Activated CD4-positive, alpha-beta T cell treated with anti-CD3 and anti-CD28 coated beads, Interleukin-2, amount 50 U/mL, for 1 hour (primary cell): ENCODE results near the gene ZNF236.

Experiments used
- DNase-seq: peaks from one replicate; pipeline ENCODE4 v3.0.0-alpha.2; 2020

Gene ZNF236

DNA sequence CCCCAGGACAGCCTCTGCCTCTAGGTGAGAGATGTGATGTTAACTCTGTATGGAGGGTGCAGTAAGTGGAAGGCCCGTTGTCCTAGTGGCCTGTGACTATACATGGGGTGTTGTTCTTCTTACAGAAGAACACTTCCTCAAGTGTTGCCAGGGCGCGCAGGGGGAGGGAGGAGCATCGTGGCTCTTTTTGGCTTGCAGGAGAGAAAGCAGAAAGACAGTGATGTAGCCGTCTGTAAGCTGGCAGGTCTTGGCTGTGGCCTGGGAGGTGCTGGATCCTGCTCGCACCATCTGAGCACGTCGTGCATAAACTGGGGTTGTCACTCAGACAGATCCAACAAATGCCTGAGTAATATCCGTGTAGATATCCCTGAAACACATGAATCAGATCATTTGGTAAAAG, 44.3 kb downstream of the ZNF236 start:
- no peak for DNase-seq

DNA sequence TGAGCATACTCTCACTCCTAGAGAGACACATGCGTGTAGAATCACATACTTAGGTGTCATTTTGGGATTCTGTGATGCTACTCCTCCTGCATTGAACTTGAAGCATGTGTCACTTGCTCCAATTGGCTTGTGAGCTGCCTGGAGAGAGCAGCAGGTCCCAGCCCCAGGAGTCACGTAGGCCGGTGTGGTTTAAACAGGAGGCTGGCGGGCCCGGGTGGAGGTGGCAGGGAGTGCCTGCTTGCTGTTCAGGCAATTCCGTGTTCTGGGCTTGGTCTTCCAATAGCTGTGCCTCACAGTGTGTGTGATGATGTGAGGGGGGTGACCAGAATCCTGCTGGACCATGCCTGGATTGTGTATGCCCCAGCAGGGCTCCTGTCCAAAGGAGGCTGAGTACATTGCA, 51.0 kb downstream of the ZNF236 start:
- DNase-seq, result no peak

DNA sequence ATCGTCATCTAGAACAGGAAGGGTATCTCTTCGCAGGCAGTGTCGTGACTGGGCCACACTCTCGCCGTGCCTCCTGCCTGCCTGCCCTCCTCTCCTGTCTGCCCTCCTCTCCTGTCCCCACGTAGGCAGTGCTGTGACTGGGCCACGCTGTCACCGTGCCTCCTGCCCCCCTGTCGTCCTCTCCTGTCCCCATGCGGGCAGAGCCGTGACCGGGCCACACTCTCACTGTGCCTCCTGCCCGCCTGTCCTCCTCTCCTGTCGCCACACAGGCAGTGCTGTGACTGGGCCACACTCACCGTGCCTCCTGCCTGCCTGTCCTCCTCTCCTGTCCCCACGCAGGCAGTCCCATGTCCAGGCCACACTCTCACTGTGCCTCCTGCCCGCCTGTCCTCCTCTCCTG, 51.4 kb downstream of the ZNF236 start:
- DNase-seq, result no peak

DNA sequence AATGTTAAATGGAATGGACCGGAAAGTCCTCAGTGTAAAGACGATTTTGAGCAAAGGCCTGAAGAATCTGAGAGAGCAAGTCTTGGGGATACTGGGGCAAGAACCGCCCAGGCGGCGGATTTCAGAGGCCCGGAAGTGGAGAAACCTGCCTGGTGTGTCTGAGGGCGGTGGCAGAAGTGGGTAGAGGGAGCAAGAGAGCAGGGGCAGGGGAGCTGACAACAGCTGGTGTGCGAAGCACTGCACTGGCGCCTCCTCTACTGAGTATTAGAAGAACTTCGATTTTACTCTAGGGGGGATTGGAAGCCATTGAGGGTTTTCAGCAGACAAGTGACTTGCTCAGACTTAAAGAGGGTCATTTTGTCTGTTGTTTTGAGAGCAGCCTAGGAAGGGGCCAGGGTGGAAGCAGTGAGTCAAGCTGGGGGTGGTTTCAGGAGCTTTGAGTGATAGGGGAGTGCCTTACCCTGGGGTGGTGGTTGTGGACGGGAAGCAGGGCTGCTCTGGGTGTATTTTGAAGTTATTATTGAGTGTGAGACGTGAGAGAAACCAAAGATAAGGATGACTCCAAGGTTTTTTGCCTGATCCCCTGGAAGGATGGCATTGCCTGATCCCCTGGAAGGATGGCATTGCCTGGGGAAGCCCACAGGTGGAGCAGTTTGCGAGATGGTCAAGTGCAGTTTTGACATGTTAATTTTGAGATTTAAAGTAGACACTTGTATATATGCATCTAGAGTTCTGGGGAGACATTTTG, 52.5 kb downstream of the ZNF236 start:
- DNase-seq, result peak; percentile 27

DNA sequence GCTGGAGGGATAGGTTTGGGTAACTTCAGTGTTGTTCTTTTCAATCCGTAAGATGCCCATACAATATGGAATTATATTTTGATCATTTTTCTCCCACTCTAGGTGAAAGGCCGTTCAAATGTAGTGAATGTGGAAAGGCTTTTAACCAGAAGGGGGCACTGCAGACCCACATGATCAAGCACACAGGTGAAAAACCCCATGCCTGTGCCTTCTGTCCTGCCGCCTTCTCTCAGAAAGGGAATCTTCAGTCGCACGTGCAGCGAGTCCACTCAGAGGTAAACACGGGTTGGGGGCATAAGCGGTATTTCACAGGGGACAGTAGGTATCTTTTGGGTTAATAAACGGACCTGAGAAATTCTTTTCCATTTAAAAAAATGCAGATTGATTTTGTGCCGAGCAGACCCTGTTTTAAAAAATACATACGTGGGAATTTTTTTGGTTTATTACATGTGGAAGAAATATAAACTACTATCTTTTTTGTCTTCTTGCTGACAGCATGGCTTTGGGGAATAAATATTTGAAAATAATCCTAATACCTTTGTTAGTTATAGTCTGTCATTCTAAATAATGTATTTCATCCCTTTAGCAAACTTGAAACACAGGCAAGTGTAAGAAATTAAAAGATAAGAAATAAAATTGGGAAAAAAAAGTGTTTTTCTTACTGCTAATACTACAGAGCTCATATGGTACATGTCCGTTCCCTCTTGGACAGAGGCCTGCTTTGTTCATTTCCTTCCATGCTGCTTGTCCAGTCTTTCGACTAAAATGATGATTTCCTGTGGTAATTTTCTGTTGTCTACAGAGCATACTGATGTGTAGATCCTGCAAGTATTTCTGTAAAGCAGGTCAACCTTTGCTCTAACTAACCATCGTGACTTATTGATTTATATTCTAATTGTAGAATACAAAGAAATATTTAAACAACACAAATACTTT, 53.3 kb downstream of the ZNF236 start:
- DNase-seq, result peak; percentile 35

DNA sequence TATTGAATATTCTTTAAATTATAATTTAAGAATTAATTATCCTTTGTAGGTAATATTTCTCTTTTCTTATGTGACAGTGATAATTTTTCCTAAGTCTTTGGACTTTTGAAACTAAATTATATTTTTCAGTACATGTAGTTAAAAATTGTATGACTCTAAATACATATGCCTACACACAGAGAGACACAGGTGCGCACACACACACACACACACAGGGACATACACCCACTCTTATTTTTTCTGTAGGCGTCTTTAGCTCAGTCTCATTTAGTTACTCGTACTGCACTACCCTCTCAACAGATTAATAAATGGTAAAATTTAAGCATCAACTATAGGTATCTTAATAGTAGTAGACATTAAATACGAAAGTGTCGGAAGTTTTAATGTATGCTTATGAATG, 56.1 kb downstream of the ZNF236 start:
- no peak for DNase-seq

DNA sequence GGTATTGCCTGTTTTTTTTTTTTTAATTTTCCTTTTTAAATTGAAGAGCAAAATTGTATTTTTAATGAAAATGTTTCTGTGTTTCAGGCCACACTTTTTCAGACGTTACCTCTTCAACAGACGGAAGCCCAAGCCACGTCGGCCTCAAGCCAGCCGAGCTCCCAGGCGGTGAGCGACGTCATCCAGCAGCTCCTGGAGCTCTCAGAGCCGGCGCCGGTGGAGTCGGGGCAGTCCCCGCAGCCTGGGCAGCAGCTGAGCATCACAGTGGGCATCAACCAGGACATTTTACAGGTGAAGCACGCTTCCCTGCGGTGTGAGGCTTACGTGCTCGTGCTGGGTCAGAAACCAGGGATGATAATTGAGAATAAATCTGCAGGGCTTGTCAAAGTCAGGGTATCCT, 57.7 kb downstream of the ZNF236 start:
- no peak for DNase-seq

DNA sequence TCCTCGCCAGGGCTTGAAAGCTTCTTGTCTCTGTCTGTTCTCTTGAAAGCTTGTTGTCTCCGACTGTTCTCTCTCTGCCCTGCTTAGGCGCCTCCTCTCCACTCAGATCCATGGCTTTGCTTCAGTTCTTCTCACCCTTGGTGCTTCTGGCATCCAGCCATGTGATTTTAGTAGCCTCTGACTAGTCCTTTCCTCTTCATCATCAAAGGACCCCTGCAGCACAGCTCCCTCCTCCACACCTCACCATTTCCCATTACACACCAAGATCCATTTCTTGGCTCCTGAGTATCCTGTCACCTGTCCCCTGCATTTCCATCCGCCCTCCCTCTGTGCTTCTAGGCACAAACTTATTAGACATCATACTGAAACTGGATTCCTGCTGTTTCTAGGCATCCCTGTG, 59.4 kb downstream of the ZNF236 start:
- no peak for DNase-seq

DNA sequence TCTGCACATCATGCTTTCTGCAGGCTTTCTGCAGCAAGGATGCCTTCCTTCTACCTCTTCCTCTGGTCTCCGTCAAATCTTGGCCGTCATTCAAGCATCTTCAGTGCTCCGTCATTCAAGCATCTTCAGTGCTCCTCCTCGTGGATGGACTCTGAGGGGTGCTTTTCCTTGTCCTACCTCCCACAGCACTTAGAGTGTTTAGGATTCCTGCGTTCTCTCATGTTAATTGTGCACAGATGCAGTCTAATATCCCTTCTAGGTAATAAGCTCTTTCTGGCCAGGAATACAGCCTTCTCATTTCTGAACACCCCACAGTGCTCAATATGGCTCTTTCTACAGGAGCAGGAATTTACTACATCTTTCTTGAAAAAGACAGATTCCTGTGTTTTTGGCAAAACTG, 59.8 kb downstream of the ZNF236 start:
- no peak for DNase-seq

DNA sequence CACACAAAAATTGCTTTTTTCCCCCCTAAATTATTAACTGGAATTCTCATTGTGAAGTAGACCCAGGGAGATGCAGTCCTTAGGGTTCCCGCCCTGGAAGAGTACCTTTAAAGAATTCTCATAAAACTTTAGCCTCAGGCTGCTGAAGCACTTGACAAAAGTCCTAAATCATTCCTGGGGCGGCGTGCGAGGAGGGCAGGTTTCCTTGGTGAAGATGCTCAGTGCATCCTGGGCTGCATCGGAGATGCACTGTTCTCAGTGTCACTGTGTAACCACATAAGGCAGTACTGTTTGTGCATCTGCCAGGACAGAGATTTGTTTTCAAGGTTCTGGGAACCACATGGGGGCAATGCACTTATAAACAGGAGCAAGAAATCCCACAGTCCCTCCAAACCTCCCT, 62.6 kb downstream of the ZNF236 start:
- no peak for DNase-seq

DNA sequence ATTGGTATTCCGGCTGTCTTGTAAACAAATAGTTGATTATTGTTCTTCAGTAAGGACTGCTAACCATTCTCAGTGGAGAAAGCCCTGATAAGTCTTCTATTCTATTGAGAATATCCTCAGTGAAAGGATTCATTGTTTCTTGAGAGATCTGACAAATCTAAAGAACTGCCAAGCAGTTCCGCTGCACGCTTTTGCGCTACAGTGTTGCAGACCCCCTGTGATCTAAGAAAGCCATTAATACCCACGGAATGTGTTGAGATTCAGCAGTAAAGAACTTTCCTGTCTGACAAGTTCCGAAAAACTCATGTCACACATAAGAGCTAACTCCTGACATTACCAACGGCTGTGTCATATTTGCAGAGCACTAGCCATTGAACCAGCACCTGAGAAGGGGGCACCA, 63.8 kb downstream of the ZNF236 start:
- DNase-seq, result no peak

DNA sequence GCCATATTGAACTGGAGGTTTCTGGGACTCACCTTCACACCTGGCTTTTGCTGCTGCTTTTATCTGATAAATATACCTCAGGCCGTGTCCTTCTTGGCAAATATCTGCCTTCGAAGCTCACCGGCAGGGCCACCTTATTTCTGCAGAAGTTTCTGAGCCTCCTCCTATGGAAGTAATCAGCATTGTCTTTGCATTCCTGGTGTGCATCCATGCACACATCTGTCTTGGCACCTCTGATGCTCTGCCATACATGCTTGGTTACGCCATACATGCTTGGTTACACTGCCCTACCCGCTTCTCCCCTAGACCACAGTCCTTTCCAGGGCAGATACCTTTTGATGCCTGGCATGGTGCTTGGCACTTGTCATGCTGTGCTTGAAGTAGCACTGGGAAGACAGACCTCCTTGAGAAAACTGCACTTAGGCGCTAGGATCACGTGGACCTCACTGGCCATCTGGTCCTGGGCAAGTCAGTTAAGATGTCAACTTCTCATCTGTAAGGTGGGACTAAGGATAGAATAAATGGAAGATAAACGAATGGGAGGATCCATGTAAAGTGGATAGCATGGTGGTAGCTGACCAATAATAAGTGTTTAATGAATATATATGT, 66.8 kb downstream of the ZNF236 start:
- no peak for DNase-seq

DNA sequence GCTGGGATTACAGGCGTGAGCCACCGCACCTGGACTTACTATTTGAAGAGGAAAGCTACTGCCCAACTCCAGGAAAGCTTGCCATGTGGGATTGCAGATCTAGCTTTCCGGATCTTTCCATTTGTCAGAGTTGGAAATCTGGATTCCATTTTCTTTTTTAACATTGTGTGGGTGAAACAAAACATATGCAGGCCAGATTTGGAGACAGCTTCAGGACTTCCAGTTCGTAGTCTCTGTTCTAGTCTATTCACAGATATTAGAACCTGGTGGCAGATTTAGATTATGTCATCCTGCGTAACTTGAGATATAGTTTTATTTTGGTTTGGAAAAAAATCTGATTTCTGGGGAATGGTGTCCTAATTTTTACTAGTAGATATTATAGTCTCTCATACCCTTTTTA, 70.5 kb downstream of the ZNF236 start:
- DNase-seq, result no peak

DNA sequence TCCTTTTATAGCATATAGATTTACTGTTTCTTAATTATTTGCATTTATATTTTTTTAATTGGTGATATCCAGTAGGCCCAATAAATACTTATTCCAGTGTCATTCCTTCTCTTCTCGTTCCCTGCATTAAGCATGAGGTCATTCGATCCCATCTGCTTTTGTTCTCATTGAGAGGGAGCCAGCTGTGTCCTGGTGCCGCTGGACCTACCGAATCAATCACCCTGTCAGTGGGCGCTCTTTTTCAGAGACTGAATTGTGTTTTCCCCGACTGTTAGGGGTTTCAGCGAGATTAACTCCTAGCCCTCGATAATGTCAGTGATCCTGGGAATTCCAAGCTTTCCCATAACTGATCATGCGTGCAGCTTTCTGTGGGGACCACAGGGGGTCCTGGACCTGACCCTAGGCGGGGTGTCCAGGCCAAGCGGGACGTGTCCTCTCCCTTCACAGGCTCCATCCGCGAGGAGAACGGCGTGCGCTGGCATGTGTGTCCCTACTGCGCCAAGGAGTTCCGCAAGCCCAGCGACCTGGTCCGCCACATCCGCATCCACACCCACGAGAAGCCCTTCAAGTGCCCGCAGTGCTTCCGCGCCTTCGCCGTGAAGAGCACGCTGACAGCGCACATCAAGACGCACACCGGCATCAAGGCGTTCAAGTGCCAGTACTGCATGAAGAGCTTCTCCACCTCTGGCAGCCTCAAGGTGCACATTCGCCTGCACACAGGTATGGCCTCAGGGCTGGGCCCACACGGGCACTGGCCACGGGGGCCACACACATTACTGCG, 72.4 kb downstream of the ZNF236 start:
- no peak for DNase-seq

DNA sequence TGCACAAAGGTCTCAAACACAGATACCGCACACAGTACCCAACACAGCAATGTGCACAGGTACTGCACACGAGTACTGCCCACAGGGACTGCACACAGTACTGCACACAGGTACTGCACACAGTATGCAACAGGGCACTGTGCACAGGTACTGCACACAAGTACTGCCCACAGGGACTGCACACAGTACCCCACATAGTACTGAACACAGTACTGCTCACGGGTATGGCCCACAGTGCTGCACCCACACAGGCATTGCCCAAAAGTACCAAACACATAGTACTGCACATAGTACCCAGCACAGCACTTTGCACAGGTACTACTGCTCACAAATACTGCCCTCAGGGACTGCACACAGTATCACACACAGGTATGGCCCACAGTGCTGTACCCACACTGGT, 73.1 kb downstream of the ZNF236 start:
- DNase-seq, result no peak

DNA sequence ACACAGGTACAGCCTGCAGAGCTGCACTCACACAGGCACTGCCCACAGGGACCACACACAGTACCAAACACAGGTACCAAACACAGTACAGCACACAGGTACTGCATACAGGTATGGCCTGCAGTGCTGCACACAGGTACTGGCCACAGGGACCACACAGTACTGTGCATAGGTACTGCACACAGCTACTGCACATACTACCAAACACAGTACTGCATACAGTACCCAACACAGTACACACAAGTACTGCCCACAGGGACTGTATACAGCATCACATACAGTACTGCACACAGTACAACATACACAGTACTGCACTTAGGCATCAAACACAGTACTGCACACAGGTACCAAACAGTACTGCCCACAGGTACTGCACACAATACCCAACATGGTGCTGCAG, 74.3 kb downstream of the ZNF236 start:
- no peak for DNase-seq

DNA sequence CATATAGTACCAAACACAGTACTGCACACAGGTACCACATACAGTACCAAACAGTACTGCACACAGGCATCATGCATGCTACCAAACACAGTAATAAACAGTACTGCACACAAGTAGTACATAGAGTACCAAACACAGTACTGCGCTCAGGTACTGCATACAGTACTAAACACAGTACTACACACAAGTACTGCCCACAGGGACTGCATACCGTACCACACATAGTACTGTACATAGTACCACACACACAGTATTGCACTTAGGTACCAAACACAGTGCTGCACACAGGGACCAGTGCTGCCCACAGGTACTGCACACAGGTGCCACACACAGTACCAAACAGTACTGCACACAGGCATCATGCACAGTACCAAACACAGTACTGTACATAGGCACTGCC, 74.9 kb downstream of the ZNF236 start:
- DNase-seq, result no peak

DNA sequence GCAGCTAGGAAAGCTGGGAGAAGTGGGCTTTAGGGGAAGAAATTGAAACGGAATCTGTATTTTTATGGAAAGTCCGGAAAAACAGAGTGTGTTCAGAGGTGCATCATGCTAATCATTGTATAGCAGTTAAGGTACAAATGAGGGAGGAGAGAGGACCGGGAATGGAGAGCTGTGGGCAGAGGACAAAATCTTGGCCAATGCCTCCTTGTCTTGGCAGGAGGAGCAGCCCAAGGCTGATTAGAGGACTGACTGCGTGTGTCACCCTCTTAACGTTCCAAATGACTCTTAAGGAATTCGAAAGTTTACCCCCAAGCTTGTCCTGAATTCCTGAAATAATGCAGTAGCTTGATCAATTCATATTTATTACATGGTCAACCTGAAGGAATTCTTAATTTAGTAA, 81.0 kb downstream of the ZNF236 start:
- no peak for DNase-seq

DNA sequence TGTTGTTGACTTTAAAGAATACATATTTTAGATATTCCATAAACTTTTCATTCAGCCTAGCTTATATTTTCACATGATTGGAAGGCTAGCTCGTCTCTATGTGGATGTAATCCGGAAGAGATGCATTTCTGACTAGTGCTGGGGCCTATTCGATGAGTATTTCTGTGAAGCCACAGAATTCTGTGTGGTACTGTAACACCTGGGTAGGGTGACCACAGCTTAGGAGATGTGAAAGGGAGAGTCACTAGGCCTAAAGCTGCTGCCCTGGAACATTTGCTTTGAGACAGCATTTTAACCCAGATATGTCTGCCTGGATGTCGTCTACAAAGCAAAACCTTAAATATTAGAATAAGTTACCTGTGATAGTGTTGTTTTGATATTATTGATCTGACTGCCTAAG, 83.5 kb downstream of the ZNF236 start:
- DNase-seq, result no peak

DNA sequence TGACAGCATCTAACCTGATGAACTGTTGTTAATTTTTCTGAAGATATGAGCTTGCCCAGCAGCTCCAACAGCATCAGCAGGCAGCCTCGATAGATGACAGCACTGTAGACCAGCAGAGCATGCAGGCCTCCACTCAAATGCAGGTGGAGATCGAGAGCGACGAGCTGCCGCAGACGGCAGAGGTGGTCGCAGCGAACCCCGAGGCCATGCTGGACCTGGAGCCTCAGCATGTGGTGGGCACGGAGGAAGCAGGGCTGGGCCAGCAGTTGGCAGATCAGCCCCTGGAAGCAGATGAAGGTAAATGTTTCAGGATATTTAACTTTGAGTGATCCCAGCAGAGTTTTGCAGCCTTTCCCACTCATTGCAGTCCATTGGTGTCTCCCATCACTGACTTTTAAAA, 85.9 kb downstream of the ZNF236 start:
- no peak for DNase-seq

DNA sequence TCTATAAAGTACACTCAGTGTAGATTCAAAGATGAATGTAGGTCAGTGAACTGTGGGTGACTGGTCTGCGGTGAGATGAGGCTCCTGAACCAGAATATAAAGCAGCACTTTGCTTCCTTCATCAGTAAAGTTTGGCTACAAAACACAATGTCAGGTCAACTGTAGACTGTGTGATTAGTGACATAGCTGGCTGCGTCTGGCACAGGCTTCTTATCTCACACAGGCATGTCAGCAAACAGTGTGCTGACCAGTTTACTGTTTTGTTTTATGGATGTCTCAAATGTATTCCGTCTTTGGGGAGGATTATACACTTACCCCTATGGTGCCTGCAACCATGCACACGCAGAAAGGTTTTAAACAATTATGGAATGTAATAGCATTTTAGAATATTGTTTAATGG, 87.1 kb downstream of the ZNF236 start:
- no peak for DNase-seq

DNA sequence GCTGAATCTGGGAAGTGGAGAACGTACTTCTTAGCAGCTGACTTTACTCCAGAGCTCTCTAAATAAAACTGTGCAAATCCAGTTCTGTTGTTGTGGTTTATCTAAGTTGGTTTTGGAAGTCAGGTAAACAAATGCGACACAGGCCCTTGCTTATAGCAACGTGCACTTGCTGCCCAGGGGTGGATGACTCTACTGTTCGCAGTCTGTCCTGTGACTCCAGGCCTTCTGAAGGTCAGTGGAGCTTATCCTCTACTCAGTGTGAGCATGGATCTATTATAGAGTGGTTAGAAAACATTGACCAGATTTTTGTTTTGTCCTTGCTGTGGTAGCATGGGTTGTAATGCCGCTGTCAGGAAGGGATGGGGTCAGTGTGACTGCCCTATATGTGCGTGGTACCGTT, 89.1 kb downstream of the ZNF236 start:
- DNase-seq, result no peak

DNA sequence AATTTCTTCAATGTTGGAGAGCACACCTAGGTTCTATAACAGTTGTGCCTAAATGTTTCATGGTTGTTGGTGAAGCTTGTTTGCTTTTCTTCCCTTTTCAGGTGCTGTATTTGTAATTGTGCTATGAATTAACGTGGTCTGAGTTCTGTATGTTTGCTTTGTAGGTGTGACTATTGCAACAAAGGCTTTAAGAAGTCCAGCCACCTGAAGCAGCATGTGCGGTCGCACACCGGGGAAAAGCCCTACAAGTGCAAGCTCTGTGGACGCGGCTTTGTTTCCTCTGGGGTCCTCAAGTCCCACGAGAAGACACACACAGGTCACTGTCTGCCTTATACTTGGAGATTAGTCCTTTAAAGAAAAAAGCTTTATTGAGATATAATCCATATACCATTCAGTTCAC, 91.2 kb downstream of the ZNF236 start:
- DNase-seq, result no peak
